AG08395 (cell line): ENCODE results near the gene TSPAN7.

ENCODE experiments used
- DNase-seq: peaks from one replicate; pipeline ENCODE4 v3.0.0; 2012; ENCODE audit warnings: mixed read lengths, low spot score

Gene TSPAN7

DNA sequence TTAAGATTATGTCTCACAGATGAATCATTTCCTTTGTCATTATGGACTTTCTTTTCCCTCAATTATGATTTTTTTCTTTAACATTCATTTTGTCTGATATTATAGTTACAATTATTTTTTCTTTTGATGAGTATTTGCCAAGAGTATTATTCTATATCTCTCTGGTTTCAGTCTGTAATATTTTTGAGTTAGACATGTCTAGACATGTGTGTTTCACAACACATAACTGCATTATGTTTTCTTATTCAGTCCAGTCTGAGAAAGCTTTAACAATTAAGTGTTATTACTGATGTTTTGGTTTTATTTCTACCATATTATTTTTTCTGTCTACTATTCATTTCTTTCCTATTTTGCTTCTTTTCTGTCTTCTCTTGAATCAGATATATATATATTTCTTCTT lies 131.6 kb downstream of the TSPAN7 start:
- DNase-seq, result no peak

DNA sequence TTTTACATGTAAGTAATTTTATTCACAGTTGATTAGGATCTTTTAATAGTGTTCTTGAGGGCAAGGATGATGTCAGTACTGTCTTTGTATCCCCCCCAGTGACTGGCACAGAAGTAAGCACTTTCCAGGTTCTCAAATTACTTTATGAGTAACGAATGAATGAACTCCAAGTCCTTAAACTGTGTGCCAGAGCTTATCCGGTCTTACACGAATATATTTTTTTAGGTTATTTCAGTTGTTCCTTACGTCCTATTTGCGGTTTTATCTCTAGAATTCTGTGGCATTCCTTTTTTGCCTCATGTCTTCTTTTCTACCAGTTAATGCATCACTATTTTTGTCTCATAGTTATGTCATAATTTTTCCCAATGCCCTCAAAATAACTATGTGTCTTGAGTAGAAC lies 133.1 kb downstream of the TSPAN7 start:
- DNase-seq, result no peak

DNA sequence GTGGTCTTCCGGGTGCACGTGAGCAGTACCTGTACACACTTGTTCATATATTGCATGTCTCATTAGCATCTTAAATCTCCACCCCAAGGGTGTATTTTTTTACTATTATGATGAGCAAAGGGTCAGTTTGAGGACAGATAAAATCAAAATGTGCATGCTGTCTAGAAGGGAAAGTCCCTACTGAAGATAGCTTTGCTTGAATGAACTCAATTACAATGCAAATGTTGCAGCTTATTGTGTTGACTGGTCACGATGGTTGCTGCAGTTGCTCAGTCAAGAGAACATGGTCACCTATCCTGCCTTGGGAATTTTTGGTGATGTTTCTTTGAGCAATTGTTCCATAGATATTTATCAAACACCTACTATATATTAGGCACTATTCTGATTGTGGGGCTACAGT lies 136.1 kb downstream of the TSPAN7 start:
- DNase-seq, result no peak

DNA sequence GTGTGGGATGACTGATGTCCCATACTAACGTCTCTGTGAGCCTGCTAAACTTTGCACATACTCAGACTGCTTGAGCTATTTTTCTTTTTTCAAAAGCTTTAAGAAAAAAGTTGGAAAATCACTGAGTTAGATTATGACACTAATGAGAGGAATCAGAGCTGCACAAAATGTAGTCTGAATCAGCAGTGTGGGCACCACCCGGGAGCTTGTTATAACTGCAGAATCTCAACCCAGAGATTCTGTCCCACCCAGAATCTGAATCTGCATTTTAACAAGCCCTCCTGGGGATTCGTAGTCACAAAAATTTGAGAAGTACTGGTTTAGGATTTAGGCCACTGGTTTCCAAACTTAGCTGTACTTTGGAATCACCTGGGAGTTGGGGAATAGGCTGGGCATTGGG lies 137.8 kb downstream of the TSPAN7 start:
- no peak for DNase-seq

DNA sequence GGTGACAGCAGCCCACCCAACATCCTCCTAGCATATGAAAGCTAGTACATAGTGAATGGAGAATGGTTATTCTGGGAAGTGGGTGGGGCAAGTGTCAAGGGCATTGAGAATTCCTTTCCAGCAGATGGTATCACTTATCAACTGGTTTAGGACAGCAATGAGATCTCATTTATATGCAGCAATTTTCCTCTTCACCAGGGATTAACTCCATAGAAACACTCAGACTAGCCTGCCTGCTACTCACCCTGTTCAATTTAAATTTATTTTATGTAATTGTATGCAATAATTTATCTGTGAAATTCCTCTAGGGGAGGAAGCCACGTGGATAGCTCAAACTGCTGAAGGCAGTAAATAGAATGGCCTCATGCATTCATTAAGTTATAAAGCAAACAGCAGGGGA lies 138.4 kb downstream of the TSPAN7 start:
- no peak for DNase-seq

DNA sequence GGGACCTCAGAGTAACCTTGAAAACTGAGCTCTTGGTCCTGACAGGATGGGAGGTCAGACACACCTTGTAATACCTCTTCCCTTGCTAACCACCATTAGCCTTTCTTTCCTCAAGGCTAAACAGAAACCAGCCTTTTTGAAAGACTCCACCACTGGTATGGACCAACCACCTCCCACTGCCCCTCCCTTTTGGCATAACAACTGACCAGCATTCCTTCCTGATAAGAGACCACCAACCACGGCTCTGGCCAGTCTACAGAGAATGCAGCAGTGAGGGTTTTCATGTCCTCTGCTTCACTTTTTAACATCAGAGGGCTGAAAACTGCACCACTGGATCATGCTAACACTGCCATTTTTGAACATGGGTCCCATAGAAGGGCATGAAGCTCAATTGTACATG lies 139.7 kb downstream of the TSPAN7 start:
- no peak for DNase-seq

DNA sequence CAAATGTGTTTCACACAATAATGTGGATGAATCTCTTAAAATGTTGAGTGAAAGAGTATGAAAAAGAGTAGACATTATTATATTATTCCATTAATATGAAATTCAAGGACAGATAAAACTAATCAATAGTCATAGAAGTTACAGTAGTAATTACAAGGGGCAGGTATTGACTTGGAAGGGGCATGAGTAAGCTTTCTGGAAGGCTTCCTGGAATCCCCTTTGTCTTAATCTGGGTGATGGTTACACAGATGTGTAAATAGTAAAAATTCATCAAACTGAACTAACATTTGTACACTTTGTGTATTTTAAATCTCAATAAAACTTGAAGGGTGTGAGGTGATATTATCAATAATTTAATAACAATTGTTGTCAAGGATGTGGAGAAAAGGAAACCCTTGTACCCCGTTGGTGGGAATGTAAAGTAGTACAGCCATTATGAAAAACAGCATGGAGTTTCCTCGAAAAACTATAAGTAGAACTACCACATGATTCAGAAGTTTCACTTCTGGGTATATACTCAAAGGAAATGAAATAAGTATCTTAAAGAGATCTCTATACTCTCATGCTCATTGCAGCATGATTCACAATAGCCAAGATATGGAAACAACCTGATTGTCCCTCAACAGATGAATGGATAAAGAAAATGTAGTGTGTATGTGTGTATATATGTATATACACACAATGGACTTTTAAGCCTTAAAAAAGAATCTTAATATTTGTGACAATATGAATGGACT lies 143.0 kb downstream of the TSPAN7 start:
- DNase-seq, result no peak

DNA sequence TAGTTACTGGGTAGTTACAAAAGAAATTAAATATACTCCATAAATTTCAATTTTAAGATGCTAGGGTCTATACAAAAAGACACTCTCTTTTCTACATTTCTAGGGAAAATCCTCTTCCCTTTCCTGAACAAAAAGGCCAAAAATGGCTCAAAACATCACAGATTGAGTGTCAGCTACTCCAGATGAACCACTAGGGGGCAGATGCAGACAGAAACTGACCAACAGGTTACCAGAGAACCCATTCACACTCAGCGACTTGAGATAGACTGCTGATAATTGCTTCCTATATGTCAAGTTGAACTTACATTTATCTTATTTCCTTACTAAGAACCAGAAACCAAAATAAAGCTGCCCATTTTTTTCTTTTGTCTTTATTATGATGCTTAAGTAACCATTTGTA lies 156.5 kb downstream of the TSPAN7 start:
- DNase-seq, result peak; percentile 19

DNA sequence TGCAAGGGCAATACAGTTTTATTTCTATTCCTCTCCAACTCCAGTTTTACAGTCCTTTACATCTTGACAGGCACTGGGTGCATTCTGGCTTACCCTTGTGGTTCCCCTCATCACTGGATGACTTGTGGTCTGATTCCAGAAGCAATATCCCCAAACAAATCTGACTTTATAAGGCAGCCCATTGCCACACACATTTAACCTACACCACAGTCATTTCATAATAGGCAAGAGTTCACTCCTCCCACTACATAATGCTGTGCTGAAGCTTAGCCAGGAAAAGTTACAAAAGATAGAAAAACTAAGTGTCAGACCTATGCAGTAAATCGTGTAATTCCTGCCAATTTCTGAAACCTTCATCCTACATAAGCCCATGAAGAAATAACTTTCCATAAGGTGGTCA lies 157.0 kb downstream of the TSPAN7 start:
- no peak for DNase-seq

DNA sequence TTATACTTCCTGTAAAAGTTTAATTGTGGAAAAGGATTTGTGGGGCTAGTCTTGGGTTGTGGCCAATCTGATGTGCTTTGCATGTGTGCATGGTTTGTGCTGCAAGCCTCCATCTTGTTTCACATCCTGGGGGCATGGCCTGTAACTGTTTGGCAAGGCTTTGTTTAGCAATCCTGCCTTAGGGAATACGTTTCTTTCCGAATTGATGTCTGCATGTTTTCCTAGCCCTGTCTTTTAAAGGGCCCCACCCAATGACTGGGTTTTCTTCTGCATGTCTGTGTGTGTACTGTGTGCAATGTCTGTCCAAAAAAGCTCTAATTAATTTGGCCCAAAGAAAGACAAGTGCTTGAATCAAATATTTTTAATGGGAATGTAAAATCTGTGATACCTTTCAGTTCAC lies 165.3 kb downstream of the TSPAN7 start:
- no peak for DNase-seq

DNA sequence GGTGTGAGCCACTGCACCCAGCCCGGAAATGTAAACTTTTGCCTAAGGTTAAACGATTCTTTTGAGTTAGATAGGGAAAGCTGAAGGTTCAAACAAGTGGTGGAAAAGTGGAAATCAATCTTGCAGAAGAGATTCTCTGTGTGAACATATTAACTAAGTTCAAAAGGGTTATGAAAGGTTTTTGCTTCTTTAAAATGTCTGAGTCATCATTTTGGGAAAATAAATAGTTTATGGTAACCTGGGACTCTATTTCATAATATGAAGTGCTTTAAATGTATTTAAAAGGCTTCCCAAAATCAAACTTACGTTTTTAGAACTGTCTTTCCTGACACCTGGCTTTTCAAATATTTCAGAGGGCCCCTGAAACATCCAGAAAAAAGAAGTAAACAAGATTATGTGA lies 166.3 kb downstream of the TSPAN7 start:
- DNase-seq, result no peak

DNA sequence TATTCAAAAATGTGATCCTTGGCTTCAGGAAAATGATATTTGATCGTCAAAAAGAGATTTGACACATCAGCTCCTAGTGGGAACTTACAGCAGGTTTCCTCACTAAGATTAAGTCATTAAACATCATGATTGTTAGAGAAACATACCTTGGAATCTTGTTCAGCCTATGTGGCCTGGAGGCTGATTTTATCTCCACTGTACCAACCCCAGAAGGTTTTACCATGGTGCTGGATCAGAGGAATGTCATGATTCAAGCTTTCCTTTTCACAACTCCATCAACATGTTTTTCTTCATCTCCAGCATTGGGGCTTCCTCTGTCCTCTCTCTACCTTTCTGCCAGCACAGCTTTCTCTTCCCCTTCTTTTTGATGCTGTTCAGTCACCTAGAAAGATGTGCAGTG lies 171.5 kb downstream of the TSPAN7 start:
- no peak for DNase-seq
